Pancreas (tissue), 10 donors: ENCODE measurements around the gene RRP8. TPM values are rescaled to one million over a fixed set of nuclear protein-coding genes. Genes with fewer than 3 reads are reported as not detected.
A peak's percentile ranks its signal among the peaks of the same experiment; 100 is the strongest.

Source experiments
- ATAC-seq, 4 donors: fragments of 200-7000 bp; cut with Tn5 transposase; one replicate each; pipeline versions ENCODE4 v1.8.0 to v1.9.1; 2020; ENCODE audit warnings: mild to moderate bottlenecking in 4 of 4, moderate library complexity in 4 of 4
- DNase-seq, 6 donors: peaks; one replicate each; pipeline ENCODE4 v3.0.0-alpha.2; 2020
- FAIRE-seq: peaks from 2 replicates; lab custom pipeline; 2012; peaks lifted over from hg19 to GRCh38; lab: Jason Lieb, UNC
- H3K27ac ChIP-seq, 4 donors: fragments of 200-600 bp; sonication (generic); 1 replicate in 3 of 4; 2 replicates in 1 of 4; pipeline versions ENCODE4 v1.5.0 to v1.8.0; 2020
- H3K27me3 ChIP-seq, 4 donors: fragments of 200-600 bp; one replicate each; pipeline ENCODE4 v1.8.0; 2021
- H3K36me3 ChIP-seq, 3 donors: fragments of 200-600 bp; sonication (generic) in 1 of 3; one replicate each; pipeline versions ENCODE4 v1.5.0 to v1.8.0; 2020 to 2021
- H3K4me1 ChIP-seq, 3 donors: fragments of 200-600 bp; one replicate each; pipeline ENCODE4 v1.8.0; 2021
- H3K4me3 ChIP-seq, 4 donors: fragments of 200-600 bp; sonication (generic) in 2 of 4; one replicate each; pipeline versions ENCODE4 v1.5.0 to v1.8.0; 2020 to 2021
- H3K9me3 ChIP-seq, 4 donors: fragments of 200-600 bp; one replicate each; pipeline ENCODE4 v1.8.0; 2021
- CTCF ChIP-seq, 4 donors: fragments of 200-600 bp; sonication (generic) in 3 of 4; IDR thresholded peaks; one replicate each; pipeline versions ENCODE4 v1.5.0 to v1.8.0; 2021; ENCODE audit warnings: antibody characterized with exemption in 4 of 4
- WGBS, 2 donors: extraction: QIAGEN DNeasy Blood & Tissue Kit; methylation state at CpG; one replicate each; pipeline ENCODE4 v1.1.7; 2013; 5-methylcytosine and 5-hydroxymethylcytosine counted together
- intact Hi-C, 3 donors: fragments of 100-400 bp; cut with DNase I; formaldehyde crosslinking; loops; one replicate each; pipeline versions ENCODE4 v1.11.1 to v1.14.2; 2022
- polyA plus RNA-seq, 2 donors: library from polyadenylated mRNA; stranded (reverse); fragments of 200-250 nt; gene quantifications; one replicate each; pipeline ENCODE4 v1.2.3, GENCODE V29; 2013
- total RNA-seq, 6 donors: library from RNA; stranded (reverse); fragmentation: NEBNext Ultra II Directional in 4 of 6; extraction: Animal tissue kit (Norgen Biotek cat#: 25700) in 4 of 6; gene quantifications; one replicate each; pipeline versions ENCODE4 v1.2.1 to v1.2.4, GENCODE V29; 2021 to 2023
- donor health status: healthy with polysubstance abuse.
- donor health status: DM: no; HTN: no; CAD: no; lungs with moderate emphysema.
- donor health status: DM: no; HTN: no; CAD: no.
- donor health status: control.
- donor health status: control.
- donor health status: Bipolar disorder and iron deficiency.
- donor health status: DM: yes; HTN: yes; CAD: no.
- donor health status: DM: no; HTN: no; CAD: no.
- donor health status: DM: no; HTN: no; CAD: no.
- donor health status: DM: yes; HTN: yes; CAD: no.

The RRP8 gene
- 10 to 100 TPM in 2 of 6 donors, 1 to 10 TPM in 4; 6.3 to 15.0 (median 8.7) TPM for total RNA-seq
- 10 to 100 TPM; 16.6 to 25.0 TPM for polyA plus RNA-seq

- DNase-seq (peak; percentile 90 to 95 (median 91)), FAIRE-seq (no peak), ATAC-seq (peak; percentile 90 to 94 (median 92))
- Histone ChIP-seq H3K27me3 (no peaks in the 10 kb centered on the region), H3K36me3 (peaks cover 0 to 21% (median 17%) of the 10 kb centered on the region in 3 donors), H3K4me3 (peak within 1 kb of the TSS; percentile 63 to 93 (median 81)), H3K4me1 (peaks cover 17 to 48% (median 23%) of the 10 kb centered on the region in 3 donors), H3K9me3 (no peaks in the 10 kb centered on the region), H3K27ac (peak within 1 kb of the TSS; percentile 77 to 93 (median 83))
- WGBS, 2 donors = 0% methylated on average over 60 to 72 of the region's 72 CpGs
- TF ChIP-seq CTCF (IDR thresholded peaks at IDR 0.05) = no peak
- intact Hi-C loops = no loop called here
Measured at GRCh38 chr11:6603287-6604080, at the start of gene RRP8, which contains the start of gene ILK. Gene RRP8, minus strand, starts transcription at chr11:6603616. Its CDS starts 114 bp downstream, at chr11:6603502. Gene ILK, plus strand, starts transcription at chr11:6603774. Its CDS starts 498 bp downstream, at chr11:6604272.

- 86 to 88% methylated on average over 1 of the region's 1 CpG for WGBS, 2 donors
Measured at GRCh38 chr11:6653097-6653496, 49.7 kb upstream of the RRP8 start.

GRCh38 chr11:6652182-6652581 is 48.8 kb upstream of the RRP8 start:
- Histone ChIP-seq H3K9me3 (no peaks in the 10 kb centered on the region), H3K36me3 (no peaks in the 10 kb centered on the region), H3K27ac (no peak overlapping the region), H3K4me3 (no peak overlapping the region), H3K27me3 (no peaks in the 10 kb centered on the region), H3K4me1 (no peaks in the 10 kb centered on the region)
- FAIRE-seq (no peak), ATAC-seq (no peak), DNase-seq (no peak)
- intact Hi-C loops = no loop called here
- WGBS, 2 donors = 49 to 61% methylated on average over 3 of the region's 3 CpGs
- TF ChIP-seq CTCF (IDR thresholded peaks at IDR 0.05) = no peak

More at GRCh38 chr11:6653097-6653496, 49.7 kb upstream of the RRP8 start:
- FAIRE-seq (no peak), ATAC-seq (no peak), DNase-seq (no peak)
- intact Hi-C loops = no loop called here
- Histone ChIP-seq H3K36me3 (no peaks in the 10 kb centered on the region), H3K4me3 (no peak overlapping the region), H3K9me3 (no peaks in the 10 kb centered on the region), H3K27me3 (no peaks in the 10 kb centered on the region), H3K27ac (no peak overlapping the region), H3K4me1 (no peaks in the 10 kb centered on the region)
- TF ChIP-seq CTCF (IDR thresholded peaks at IDR 0.05) = no peak

GRCh38 chr11:6650980-6651379 is 47.6 kb upstream of the RRP8 start:
- H3K9me3 ChIP-seq = no peaks in the 10 kb centered on the region
- no peaks in the 10 kb centered on the region for H3K27me3 ChIP-seq
- no peak overlapping the region for H3K4me3 ChIP-seq
- no peak for FAIRE-seq
- ATAC-seq = no peak
- H3K36me3 ChIP-seq = no peaks in the 10 kb centered on the region
- WGBS, 2 donors = 58 to 67% methylated on average over 6 of the region's 6 CpGs
- intact Hi-C loops = no loop called here
- no peak for TF ChIP-seq CTCF (IDR thresholded peaks at IDR 0.05)
- H3K4me1 ChIP-seq = no peaks in the 10 kb centered on the region
- no peak for DNase-seq
- H3K27ac ChIP-seq = no peak overlapping the region

GRCh38 chr11:6650104-6650503 is 46.7 kb upstream of the RRP8 start:
- ATAC-seq (no peak), FAIRE-seq (no peak), DNase-seq (no peak)
- intact Hi-C loops = no loop called here
- Histone ChIP-seq H3K36me3 (no peaks in the 10 kb centered on the region), H3K4me1 (no peaks in the 10 kb centered on the region), H3K27ac (no peak overlapping the region), H3K27me3 (no peaks in the 10 kb centered on the region), H3K9me3 (no peaks in the 10 kb centered on the region), H3K4me3 (no peak overlapping the region)
- no peak for TF ChIP-seq CTCF (IDR thresholded peaks at IDR 0.05)
